NCI-H2029 treated with DMSO at 0.1 percent for 48 hours (cell line): Measurements from ENCODE around the gene ZSCAN22.

Experiments
- DNase-seq: peaks from one replicate; lab custom pipeline; 2025; lab: John Stamatoyannopoulos, UW

Gene ZSCAN22

DNA sequence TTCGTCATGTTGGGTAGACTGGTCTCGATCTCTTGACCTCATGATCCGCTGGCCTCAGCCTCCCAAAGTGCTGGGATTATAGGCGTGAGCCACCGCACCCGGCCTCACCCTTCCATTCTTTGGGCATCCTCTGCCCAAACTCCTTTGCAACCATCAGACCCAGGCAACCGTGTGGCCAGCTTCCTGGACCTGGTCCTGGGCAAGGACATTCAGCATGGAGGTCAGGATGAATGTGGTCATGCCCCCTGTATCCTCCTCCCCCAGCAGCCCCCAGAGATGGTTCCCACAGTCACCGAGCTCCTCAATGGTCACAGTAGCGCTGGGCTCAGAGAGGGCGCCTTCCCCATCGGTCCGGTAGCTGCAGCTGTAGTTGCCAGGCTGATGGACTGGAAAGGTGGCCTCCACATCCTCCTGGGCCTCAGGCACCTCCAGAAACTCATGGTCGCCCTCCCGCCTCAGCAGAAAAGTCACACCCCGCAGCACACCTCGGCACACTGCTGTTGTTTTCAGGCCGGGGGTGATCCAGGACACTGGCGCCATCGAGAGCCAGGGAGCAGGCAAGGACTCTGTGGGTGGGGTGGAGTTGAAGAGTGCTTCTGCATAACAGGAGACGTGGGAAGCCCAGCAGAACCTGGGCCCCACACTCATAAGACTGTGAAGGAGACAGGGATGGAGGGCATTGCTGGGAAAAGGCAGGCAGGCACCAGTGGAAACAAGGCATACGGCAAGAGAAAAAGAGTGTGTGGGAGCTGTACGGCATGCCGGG, 25.4 kb downstream of the ZSCAN22 start:
- no peak for DNase-seq

DNA sequence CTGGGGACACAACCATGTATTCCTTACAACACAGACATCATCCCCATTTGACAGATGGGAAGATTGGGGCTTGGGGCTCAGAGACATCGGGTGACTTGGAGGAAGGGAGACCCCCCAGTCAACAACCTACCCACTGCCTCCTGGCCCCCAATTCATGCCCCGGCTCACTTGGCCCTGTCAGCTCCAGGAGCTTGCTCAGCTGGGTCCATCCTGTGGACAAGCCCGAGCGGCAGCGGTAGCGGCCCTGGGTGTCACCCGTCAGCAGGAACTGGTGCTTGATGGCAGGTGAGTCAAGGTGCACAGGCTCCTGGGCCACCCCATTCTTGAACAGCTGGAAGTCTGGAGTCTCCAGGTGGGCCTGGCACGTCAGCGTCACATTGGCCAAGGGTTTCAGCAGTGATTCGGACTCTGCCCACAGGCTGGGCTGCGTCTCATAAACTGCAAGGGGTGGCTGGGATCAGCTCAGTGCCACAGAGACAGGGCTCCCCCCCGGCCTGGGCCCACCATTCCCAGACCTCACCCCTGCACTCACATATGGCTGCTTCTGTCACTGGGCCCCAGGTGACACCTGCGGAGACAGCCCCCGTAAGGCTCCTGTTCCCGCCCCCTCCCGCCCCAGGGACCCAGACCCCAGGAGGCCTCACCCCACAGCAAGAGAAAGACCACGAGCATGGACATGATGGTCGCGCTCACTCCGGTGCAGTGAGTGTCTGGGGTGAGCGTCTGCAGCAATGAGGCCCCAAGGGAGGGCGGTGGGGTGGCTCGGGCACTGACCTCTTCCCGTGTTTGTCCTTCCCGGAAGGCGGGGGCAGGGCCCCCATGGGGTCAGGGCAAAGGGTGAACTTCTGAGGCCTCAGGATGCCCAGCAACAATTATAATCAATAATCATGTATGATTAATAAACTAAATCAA, 26.2 kb downstream of the ZSCAN22 start, which contains the start of gene A1BG:
Gene A1BG, minus strand, starts transcription at position 733 of the 912 bp plus-strand sequence. Its CDS starts 55 bp downstream, at position 678.
- DNase-seq: no peak

DNA sequence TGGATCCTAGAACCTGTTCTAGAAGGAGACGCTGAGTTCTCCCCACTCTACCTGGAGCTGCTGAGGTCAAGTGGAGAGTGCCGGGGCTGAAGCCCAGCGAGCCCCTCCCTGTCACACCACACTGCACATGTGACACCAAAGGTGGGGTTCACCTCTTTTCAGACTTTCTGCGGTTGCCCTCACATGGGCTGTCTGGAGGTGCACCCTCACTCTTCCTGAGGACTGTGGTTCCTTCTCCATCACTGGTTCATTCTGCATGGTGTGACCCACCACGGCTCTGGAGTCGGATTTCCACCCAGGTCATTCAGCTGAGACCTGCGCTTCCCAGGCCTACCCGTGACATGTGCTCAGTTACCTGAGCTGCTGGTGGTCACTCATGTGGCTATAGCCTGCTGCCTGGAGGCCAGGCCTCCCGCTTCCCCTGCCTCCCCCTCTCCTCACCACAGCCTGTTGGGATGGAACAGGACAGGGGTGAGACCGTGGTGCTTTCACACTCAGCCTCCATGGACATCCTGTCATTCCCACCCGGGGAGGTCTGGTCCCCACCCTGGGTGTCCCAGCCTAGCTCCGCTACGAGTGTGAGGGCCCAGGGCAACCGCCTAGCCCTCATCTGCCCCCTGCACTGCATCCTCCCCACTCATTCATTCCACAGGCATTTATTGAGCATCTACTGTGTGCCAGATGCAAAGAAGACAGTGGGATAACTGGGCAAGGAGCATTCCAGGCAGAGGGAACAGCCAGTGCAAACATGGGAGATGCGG, 27.1 kb downstream of the ZSCAN22 start:
- no peak for DNase-seq

GRCh38 chr19:58354478-58355030, 27.8 kb downstream of the ZSCAN22 start:
- DNase-seq: no peak

DNA sequence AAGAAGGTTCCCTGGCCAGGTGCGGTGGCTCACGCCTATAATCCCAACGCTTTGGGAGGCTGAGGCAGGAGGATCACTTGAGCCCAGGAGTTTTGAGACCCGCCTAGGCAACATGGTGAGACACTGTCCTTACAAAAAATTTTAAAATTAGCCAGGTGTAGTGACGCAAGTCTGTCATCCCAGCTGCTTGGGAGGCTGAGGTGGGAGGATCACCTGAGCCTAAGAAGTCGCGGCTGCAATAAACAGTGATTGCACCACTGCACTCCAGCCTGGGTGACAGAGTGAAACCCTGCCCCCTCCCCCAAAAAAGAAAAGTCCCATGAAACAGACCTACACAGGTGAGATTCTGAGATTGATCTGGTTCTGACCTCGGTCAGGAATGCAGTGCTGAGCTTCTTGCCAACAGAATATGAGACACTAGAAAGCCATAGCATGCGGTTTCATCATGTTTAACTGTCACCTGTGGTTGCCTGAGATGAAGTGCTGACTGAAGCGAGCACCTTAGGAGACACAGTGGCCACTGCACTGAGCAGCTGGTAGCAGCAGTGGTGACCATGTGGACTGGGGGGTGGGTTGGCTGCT, 28.5 kb downstream of the ZSCAN22 start:
- DNase-seq: no peak

DNA sequence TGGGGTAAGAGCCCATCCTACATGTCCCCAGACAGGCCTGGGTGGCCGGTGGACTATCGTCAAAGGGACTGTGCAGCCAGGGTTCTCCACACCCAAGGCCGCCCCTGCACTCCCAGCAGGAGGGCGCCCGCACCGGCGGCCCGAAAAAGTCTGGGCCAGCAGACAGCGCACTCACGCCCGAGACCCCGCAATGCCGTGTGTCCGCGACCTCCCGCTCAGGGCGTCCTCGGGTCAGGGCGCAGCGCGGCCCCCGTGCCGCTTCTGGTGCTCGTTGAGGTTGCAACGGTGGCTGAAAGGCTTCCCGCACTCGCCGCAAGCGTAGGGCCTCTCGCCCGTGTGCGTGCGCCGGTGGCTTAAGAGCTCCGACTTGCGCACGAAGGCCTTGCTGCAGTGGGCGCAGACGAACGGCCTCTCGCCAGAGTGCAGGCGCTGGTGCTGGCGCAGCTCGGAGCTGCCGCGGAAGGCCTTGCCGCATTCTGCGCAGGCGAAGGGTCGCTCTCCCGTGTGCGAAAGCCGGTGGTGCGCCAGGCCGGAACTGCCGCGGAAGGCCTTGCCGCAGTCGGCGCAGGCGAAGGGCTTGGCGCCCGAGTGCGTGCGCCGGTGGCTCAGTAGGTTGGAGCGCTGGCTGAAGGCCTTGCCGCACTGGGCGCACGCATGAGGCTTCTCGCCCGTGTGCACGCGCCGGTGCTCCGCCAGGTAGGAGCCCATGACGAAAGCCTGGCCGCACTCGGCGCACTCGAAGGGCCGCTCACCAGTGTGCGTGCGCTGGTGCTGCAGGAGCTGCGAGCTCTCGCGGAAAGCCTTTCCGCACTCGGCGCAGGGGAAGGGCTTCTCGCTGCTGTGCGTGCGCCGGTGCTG, 29.3 kb downstream of the ZSCAN22 start:
- no peak for DNase-seq

DNA sequence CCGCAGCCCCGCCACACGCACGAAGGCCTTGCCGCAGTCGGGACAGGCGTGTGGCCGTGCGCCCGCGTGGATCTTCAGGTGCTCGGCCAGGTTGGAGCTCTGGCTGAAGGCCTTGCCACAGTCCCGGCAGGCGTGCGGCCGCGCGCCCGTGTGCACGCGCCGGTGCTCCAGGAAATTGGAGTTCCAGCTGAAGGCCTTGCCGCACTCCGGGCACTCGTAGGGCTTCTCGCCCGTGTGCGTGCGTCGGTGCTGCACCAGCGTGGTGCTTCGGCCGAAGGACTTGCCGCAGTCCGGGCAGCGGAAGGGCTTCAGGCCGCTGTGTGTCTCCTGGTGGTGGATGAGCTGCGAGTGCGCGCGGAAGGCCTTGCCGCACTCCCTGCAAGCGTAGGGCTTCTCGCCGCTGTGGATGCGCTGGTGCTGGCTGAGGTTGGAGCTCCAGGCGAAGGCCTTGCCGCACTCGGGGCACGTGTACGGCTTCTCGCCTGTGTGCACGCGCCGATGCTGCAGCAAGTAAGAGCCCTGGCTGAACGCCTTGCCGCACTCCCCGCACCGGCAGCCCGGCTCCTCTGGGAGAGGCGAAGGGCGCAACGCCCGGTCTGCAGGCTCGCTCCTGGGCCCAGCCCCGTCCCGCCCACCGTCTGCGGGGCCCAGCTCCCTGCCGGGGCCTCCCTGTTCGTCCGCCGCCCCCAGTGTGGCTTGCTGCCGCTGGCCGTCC, 30.1 kb downstream of the ZSCAN22 start:
- no peak for DNase-seq

DNA sequence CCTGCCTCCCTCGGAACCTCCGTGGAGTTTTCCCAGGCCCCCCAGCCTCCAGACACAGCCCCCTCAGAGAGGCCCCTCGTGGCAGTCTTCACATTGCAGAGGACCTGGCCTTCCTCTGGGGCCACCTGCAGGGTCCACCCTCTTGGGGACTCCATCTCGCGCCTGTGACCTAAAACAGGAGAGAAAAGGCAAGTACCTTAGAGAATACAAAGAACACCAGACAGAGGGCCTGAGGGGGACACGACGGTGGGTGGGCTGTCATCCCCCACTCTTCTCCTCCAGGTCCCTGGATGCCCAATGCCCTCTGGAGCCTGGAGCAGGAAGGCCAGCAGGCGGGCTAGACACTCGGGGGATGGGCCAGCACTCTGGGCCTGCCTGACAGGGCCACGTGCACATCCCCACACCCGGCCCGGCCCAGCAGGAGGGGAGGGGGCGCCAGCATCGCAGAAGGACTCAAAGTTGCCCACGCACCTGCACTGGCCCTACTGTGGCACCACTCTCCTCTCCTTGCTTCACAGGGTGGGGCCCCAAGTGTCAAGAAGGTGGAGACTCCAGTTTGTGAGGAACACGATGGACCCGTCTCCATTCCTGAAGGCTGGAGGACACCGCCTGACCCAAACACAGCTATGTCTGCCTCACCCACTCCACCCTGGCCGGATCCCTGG, 30.8 kb downstream of the ZSCAN22 start:
- DNase-seq: no peak

DNA sequence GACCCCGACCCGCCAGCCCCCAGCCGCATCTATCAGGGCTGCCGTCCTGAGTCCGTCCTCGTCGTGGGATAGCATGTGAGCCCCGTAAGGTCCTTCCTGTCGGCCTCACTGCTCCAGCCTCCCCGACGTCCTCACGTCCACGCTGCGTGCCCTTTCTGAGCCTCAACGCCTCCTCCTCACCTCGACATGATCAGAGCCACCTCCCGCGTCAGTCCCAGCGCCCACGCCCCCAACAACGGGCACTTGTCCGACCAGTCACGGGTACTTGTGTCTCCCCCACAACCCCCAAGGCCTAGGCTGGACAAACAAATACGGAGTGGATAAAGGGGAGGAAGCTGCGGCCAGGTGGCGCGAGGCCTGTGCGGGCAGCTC, 35.1 kb downstream of the ZSCAN22 start:
- DNase-seq: peak; percentile 25

DNA sequence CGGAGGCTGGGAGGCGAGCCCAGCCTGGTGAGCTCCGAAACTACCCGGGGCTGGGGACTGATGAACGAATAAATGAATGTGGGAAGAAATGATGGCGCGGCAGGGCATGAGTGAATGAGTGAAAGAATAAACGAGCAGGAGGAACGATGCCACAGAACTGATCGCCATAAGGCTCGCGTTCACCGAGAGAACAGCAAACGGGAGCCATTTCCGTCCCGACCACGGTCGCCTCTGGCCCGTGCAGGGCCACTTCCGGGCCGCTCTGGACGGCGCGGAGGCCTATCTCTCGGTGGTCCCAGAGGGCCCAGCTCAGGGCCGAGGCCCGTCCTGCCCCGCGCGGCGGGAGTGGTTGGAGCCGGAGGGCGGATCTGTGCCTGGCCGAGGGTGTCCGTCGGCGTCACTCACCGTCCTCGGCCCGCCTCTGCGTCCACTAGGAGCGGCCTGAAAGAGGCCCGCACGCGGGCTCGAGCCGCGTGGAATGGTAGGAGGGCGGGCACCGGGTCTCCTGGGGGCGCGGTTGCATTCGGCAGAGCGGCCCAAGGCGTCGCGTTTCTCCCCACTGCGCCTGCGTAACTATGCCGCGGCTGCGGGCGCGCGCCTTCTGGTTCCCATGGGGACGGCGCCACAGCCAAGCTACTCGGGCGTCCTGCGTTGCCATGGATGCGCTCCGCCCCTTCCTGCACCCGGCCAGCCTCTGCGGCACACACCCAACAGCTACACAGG, 35.6 kb downstream of the ZSCAN22 start, which contains the start of gene ZNF497:
Gene ZNF497, minus strand, starts transcription at position 480 of the 723 bp plus-strand sequence. CDS start 5,116 bp downstream, outside the sequence.
- peak; percentile 76 for DNase-seq

DNA sequence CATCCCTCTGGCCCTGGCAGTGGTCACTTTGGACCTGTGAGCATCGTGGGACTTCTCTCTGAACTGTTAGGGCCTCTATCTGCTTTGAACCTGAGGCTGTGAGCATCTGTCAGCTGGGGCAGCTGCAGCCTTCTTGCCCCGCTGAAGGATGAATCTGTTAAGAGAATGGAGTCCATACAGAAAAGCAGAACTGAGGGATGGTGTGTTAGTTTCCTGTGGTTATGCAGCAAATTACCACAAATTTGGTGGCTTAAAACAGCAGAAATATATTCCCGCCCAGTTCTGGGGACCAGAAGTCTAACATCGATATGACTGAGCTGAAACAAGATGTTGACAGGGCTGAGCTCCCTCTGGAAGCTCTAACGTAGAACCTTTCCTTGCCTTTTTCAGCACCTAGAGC, 37.4 kb downstream of the ZSCAN22 start:
- no peak for DNase-seq

- DNase-seq: no peak
Measured at GRCh38 chr19:58366585-58367430, 40.0 kb downstream of the ZSCAN22 start.

GRCh38 chr19:58367698-58368454, 41.1 kb downstream of the ZSCAN22 start:
- DNase-seq: no peak

- DNase-seq: no peak
Measured at GRCh38 chr19:58368561-58369360, 42.0 kb downstream of the ZSCAN22 start.

- no peak for DNase-seq
Measured at GRCh38 chr19:58372311-58373133, 45.7 kb downstream of the ZSCAN22 start.
